Smooth muscle cell (in vitro differentiated cells): Measurements from ENCODE around the gene CYP20A1. TPM values are rescaled to one million over a fixed set of nuclear protein-coding genes. Genes with fewer than 3 reads are reported as not detected.
"Not testable (repeated sequence)": the region's sequence is repeated elsewhere in the genome, so short reads cannot be mapped to it uniquely, and the experiment has no call there.

Source experiments
- DNase-seq: peaks from one replicate; lab custom pipeline; 2025; ENCODE audit not compliant: unreplicated experiment; lab: John Stamatoyannopoulos, UW
- H2AFZ ChIP-seq: fragments of 200-600 bp; sonication (generic); 2 replicates; pipeline ENCODE4 v1.6.0; 2016; ENCODE audit warnings: antibody characterized with exemption, low read depth, mild to moderate bottlenecking
- H3F3A ChIP-seq: fragments of 200-600 bp; sonication (generic); 2 replicates; pipeline ENCODE4 v1.6.0; 2017; ENCODE audit warnings: antibody characterized with exemption, low read depth
- H3K27ac ChIP-seq: fragments of 200-600 bp; sonication (generic); 2 replicates; pipeline ENCODE4 v1.5.1; 2016; ENCODE audit warnings: low read depth, mild to moderate bottlenecking
- H3K27me3 ChIP-seq: fragments of 200-600 bp; sonication (generic); 2 replicates; pipeline ENCODE4 v1.6.1; 2016; ENCODE audit warnings: low read depth, mild to moderate bottlenecking
- H3K36me3 ChIP-seq: fragments of 200-600 bp; sonication (generic); 2 replicates; pipeline ENCODE4 v1.5.1; 2016; ENCODE audit warnings: low read depth
- H3K4me1 ChIP-seq: fragments of 200-600 bp; sonication (generic); 2 replicates; pipeline ENCODE4 v1.5.1; 2016; ENCODE audit warnings: low read depth
- H3K4me2 ChIP-seq: fragments of 200-600 bp; sonication (generic); 2 replicates; pipeline ENCODE4 v1.6.0; 2016; ENCODE audit warnings: mild to moderate bottlenecking
- H3K4me3 ChIP-seq: fragments of 200-600 bp; sonication (generic); 2 replicates; pipeline ENCODE4 v1.5.1; 2016; ENCODE audit warnings: mild to moderate bottlenecking
- H3K79me2 ChIP-seq: fragments of 200-600 bp; sonication (generic); 2 replicates; pipeline ENCODE4 v1.6.0; 2016; ENCODE audit warnings: low read depth, mild to moderate bottlenecking
- H3K9ac ChIP-seq: fragments of 200-600 bp; sonication (generic); 2 replicates; pipeline ENCODE4 v1.6.0; 2016; ENCODE audit warnings: low read depth
- H3K9me3 ChIP-seq: fragments of 200-600 bp; sonication (generic); replicated peaks from 2 replicates; pipeline ENCODE4 v1.5.1; 2016; ENCODE audit warnings: low read depth
- H4K20me1 ChIP-seq: fragments of 200-600 bp; sonication (generic); 2 replicates; pipeline ENCODE4 v1.6.0; 2016; ENCODE audit warnings: low read depth
- CTCF ChIP-seq: fragments of 200-600 bp; sonication (generic); IDR thresholded peaks from 2 replicates; pipeline ENCODE4 v1.5.1; 2017; ENCODE audit warnings: borderline replicate concordance, mild to moderate bottlenecking, antibody characterized with exemption; ENCODE audit not compliant: insufficient read depth, poor library complexity, severe bottlenecking
- WGBS: methylation state at CpG from one replicate; pipeline ENCODE4 v1.1.7; 2016; ENCODE audit warnings: low lambda C conversion rate; 5-methylcytosine and 5-hydroxymethylcytosine counted together
- polyA plus RNA-seq: library from polyadenylated mRNA; unstranded; fragments of >200 nt; fragmentation: Nextera tagmentation; extraction: Ambion mirVana; gene quantifications from 2 replicates; pipeline ENCODE4 v1.2.1, GENCODE V29; 2016
- total RNA-seq: library from RNA; depleted of rRNA; stranded (reverse); fragments of >200 nt; gene quantifications from 2 replicates; pipeline ENCODE4 v1.2.3, GENCODE V29; 2014

Gene CYP20A1
- total and polyA plus RNA-seq, 2 experiments from 2014 or later: 11.9 to 14.2 TPM

GRCh38 chr2:203240491-203240890 lies 1.7 kb downstream of the CYP20A1 start:
- no peaks in the 10 kb centered on the region for H3K36me3 ChIP-seq
- no peaks in the 10 kb centered on the region for H4K20me1 ChIP-seq
- H3K9ac ChIP-seq: no peak overlapping the region
- DNase-seq: no peak
- peak overlapping the region; percentile 91 for H3K4me2 ChIP-seq
- 92% methylated on average over 5 of the region's 5 CpGs for WGBS
- H3K27ac ChIP-seq: no peak overlapping the region
- no peak for TF ChIP-seq CTCF
- no peaks in the 10 kb centered on the region for H3K4me1 ChIP-seq
- no peaks in the 10 kb centered on the region for H3K9me3 ChIP-seq
- H3F3A ChIP-seq: no peaks in the 10 kb centered on the region
- H2AFZ ChIP-seq: no peak overlapping the region
- H3K27me3 ChIP-seq: no peaks in the 10 kb centered on the region
- H3K79me2 ChIP-seq: peaks cover 30% of the 10 kb centered on the region
- peak overlapping the region; percentile 71 for H3K4me3 ChIP-seq

- Histone ChIP-seq H3K9ac (no peak overlapping the region), H3K4me3 (no peak overlapping the region), H4K20me1 (no peaks in the 10 kb centered on the region), H3K4me1 (no peaks in the 10 kb centered on the region), H3K27me3 (no peaks in the 10 kb centered on the region), H3K4me2 (no peak overlapping the region), H2AFZ (no peak overlapping the region), H3K9me3 (no peaks in the 10 kb centered on the region), H3K36me3 (no peaks in the 10 kb centered on the region), H3K79me2 (peaks cover 38% of the 10 kb centered on the region), H3K27ac (no peak overlapping the region), H3F3A (no peaks in the 10 kb centered on the region)
- WGBS: 91% methylated on average over 5 of the region's 6 CpGs
- no peak for DNase-seq
- no peak for TF ChIP-seq CTCF
These were observed 3.7 kb downstream of the CYP20A1 start for GRCh38 chr2:203242518-203242917.

- H3F3A ChIP-seq: no peaks in the 10 kb centered on the region
- no peaks in the 10 kb centered on the region for H3K9me3 ChIP-seq
- no peaks in the 10 kb centered on the region for H4K20me1 ChIP-seq
- 96% methylated on average over 3 of the region's 3 CpGs for WGBS
- no peak overlapping the region for H3K4me3 ChIP-seq
- TF ChIP-seq CTCF: no peak
- H3K4me2 ChIP-seq: no peak overlapping the region
- H3K36me3 ChIP-seq: no peaks in the 10 kb centered on the region
- peaks cover 21% of the 10 kb centered on the region for H3K79me2 ChIP-seq
- no peak overlapping the region for H3K9ac ChIP-seq
- H3K4me1 ChIP-seq: no peaks in the 10 kb centered on the region
- DNase-seq: no peak
- H3K27ac ChIP-seq: no peak overlapping the region
- H2AFZ ChIP-seq: no peak overlapping the region
- no peaks in the 10 kb centered on the region for H3K27me3 ChIP-seq
These were observed 7.8 kb downstream of the CYP20A1 start for GRCh38 chr2:203246646-203247045.

- H3K4me3 ChIP-seq: no peak overlapping the region
- no peaks in the 10 kb centered on the region for H3K4me1 ChIP-seq
- peaks cover 6% of the 10 kb centered on the region for H3K36me3 ChIP-seq
- H3K4me2 ChIP-seq: no peak overlapping the region
- DNase-seq: no peak
- TF ChIP-seq CTCF: no peak
- H3F3A ChIP-seq: no peaks in the 10 kb centered on the region
- no peaks in the 10 kb centered on the region for H4K20me1 ChIP-seq
- no peak overlapping the region for H2AFZ ChIP-seq
- H3K9me3 ChIP-seq: no peaks in the 10 kb centered on the region
- 98% methylated on average over 13 of the region's 13 CpGs for WGBS
- H3K27ac ChIP-seq: no peak overlapping the region
- no peaks in the 10 kb centered on the region for H3K79me2 ChIP-seq
- no peaks in the 10 kb centered on the region for H3K27me3 ChIP-seq
- no peak overlapping the region for H3K9ac ChIP-seq
These were observed 14.0 kb downstream of the CYP20A1 start for GRCh38 chr2:203252818-203253217.

- WGBS: 91% methylated on average over 10 of the region's 10 CpGs
- H3K9me3 ChIP-seq, H4K20me1 ChIP-seq, H3K79me2 ChIP-seq, H3K27me3 ChIP-seq, H2AFZ ChIP-seq, DNase-seq, H3F3A ChIP-seq, H3K9ac ChIP-seq, H3K4me1 ChIP-seq, H3K36me3 ChIP-seq, H3K4me3 ChIP-seq, H3K27ac ChIP-seq, H3K4me2 ChIP-seq: not testable (repeated sequence)
These were observed 14.7 kb downstream of the CYP20A1 start for GRCh38 chr2:203253422-203254095.
